ENCODE measurements around the gene NTRK1.

GRCh38 chr1:156908541-156908940, 47.9 kb downstream of the NTRK1 start:
- TF ChIP-seq ZNF274 (IDR thresholded peaks at IDR 0.05; ENCODE audit: low read length) (no peak), ZNF274 (tag by site-specific recombination; IDR thresholded peaks at IDR 0.05; ENCODE audit: borderline replicate concordance) (no peak), ZNF221 (tag by site-specific recombination; IDR thresholded peaks at IDR 0.05; ENCODE audit: borderline replicate concordance) (no peak), ZNF791 (tag by site-specific recombination; IDR thresholded peaks at IDR 0.05) (no peak), ZFP41 (tag by site-specific recombination; IDR thresholded peaks at IDR 0.05; ENCODE audit: borderline replicate concordance) (no peak), ZNF521 (tag by site-specific recombination; IDR thresholded peaks at IDR 0.05) (no peak), SP2 (tag by site-specific recombination; IDR thresholded peaks at IDR 0.05) (no peak), ZNF639 (tag by site-specific recombination; IDR thresholded peaks at IDR 0.05) (no peak), REPIN1 (tag by site-specific recombination; IDR thresholded peaks at IDR 0.05; ENCODE audit: low read depth) (no peak), ZEB2 (tag by site-specific recombination; IDR thresholded peaks at IDR 0.05) (no peak), HIC1 (tag by site-specific recombination; IDR thresholded peaks at IDR 0.05) (no peak), ZNF629 (tag by site-specific recombination; IDR thresholded peaks at IDR 0.05) (no peak), ZNF138 (tag by site-specific recombination; IDR thresholded peaks at IDR 0.05; ENCODE audit: borderline replicate concordance) (no peak)

All from HEK293 (cell line).